HG03558 (cell line): Measurements from ENCODE around the gene TMEM170B.

Source experiments
- ATAC-seq: cut with Tn5 transposase; IDR thresholded peaks from one replicate; pipeline ENCODE4 v1.9.1; 2021; ENCODE audit warnings: moderate number of reproducible peaks; ENCODE audit not compliant: unreplicated experiment; ENCODE audit errors: extremely low read depth

Gene TMEM170B

DNA sequence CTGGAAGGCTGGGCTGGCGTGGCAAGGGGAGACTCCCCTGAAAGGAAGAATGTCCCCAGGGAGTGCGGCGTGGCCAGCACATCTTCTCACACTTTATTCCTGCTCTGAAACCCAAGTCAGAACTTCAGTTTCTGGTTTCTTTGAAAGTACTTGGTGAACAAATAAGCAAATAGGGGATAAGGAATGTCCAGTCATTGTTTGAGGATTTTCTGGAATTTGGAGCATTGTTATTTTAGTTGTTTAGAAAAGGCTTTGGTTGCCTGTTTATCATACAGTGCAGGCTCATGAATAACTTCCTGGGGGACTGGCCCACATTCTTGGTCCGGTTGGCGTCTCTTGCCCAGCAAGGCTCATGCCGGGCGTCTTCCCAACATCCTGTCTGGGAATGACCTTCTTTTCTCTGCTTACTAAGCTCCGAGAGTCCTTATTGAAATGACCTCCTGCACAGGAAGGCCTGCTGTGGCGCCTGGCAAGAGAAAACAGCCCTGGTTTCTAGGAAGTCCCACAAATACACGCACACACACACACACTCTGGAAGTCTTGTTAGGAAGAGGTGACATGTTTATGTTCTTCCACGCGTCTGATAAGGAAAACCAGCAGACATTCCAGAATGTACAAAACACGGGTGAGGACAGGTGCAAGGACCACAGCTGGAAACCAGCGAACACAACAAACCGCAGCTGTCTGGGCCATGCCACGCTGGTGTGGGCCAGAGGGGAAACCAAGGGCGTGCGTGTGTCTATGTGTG is 71.9 kb downstream of the TMEM170B start:
- ATAC-seq = no peak

DNA sequence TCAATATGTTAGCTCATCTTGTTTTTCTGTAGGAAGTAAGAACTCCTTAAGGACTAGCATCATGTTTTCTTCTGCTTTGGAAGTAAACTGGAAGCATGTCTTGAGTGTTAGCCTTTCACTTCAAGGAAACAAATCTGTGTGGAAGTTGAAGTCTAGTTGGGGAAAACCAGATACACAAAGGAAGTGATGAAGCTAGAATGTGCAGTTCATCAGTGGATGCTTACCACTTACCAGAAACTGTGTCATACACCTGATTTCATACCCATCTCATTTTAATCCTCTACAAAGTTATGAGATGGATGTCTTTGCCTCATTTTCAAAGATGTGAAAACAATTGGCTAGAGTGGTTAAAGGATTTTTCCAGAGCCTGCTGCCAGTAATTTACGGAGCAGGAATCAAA is 75.8 kb downstream of the TMEM170B start:
- no peak for ATAC-seq

DNA sequence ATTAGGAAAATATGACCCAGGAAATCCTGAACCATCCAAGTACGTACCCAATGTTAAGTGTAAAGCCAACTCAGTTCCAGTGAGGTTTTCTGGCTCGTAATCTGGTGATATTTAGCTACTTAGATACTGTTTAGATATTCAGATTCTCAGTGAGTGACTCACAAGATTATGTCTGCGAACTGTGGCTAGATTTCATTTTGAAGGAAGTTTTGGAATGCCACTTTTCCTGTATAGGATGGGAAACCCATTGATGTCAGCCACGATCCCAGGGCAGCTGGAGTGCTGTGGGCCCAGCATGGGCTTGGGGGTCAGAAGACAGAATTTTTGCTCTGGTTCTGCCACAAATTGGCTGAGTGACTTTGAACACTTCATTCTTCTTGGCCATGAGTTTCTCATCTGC is 76.3 kb downstream of the TMEM170B start:
- no peak for ATAC-seq

- no peak for ATAC-seq
Measured at GRCh38 chr6:11614534-11615213, 77.1 kb downstream of the TMEM170B start.

- ATAC-seq = no peak
Measured at GRCh38 chr6:11615214-11615602, 77.7 kb downstream of the TMEM170B start.

- no peak for ATAC-seq
Measured at GRCh38 chr6:11616200-11616611, 78.7 kb downstream of the TMEM170B start.

GRCh38 chr6:11618533-11618932 is 81.0 kb downstream of the TMEM170B start:
- ATAC-seq = no peak

DNA sequence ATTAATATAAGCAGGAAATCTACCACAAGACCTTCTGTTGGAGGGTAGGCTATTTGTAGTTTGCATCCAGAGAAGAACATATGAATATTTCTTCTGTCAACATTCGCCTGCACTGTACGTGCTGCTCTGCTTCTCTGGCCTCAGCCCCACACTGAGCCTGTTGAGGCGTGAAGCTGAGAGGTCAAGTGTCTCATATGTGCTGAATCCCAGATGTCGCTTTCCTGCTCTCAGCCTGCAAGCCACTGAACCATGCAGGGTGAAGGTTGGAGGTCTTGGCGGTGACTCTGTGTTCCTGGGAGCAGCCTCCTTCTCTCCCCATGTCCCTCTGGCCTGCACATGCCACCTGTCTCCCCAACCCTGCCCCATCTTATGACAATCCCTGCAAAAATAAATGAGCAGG is 83.6 kb downstream of the TMEM170B start:
- ATAC-seq = no peak

GRCh38 chr6:11622156-11622555 is 84.6 kb downstream of the TMEM170B start:
- no peak for ATAC-seq

DNA sequence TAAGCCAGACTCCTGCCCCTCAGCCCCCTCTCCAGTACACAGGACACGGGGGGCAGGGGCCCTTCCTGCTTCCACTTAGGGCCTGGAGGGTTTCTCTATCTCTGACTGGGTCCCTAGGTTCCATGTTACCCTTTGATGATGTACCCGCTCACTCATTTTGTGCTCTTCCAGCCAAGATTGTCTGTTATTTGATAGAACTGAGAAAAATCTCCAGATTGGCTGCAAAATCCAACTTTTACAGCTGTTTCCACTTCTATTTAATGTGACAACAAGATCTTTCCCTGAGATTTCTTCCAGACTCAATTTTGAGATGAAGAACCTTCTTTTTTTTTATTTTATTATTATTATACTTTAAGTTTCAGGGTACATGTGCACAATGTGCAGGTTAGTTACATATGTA is 85.7 kb downstream of the TMEM170B start:
- no peak for ATAC-seq

- no peak for ATAC-seq
Measured at GRCh38 chr6:11625302-11625701, 87.8 kb downstream of the TMEM170B start.

- ATAC-seq = no peak
Measured at GRCh38 chr6:11626356-11626755, 88.8 kb downstream of the TMEM170B start.

DNA sequence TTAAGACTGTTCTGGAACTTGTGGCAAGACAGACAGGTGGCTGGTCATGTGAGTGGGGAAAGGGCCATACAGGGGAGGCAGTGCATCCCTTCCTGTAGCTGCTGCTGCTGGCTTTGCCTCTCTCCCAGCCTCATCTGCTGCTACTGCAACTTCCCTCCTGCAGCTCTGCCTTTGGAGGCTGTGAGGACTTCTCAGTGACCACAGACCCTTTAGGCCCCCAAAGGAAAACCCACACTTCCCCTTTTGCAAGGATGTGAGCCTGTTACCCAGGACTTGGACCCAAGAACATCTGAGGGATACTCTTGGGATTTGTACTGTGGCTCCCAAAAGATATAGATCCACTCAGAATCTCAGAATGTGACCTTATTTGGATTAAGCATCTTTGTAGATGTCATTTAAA is 91.0 kb downstream of the TMEM170B start:
- ATAC-seq = no peak

DNA sequence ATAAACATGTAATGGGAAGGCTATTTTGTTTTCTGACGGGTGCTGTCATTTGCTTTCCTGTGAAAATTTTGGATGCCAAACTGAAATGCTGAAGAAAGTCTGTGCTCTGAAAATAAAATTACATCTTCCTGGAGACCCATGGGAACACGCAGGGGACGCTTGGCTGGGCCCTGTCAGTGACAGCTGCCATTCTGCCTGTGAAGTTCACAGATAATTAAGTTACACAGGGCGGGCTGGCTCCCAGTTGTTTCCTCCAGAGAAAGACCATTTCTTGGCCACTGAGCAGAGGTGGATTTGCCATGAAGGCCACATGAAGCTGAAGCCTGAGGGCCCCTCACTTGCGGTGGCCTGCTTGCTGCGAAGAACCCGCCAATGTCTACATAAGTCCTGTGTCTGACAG is 93.5 kb downstream of the TMEM170B start:
- ATAC-seq = no peak

- no peak for ATAC-seq
Measured at GRCh38 chr6:11631539-11631938, 94.0 kb downstream of the TMEM170B start.

- ATAC-seq = no peak
Measured at GRCh38 chr6:11632231-11632630, 94.7 kb downstream of the TMEM170B start.

DNA sequence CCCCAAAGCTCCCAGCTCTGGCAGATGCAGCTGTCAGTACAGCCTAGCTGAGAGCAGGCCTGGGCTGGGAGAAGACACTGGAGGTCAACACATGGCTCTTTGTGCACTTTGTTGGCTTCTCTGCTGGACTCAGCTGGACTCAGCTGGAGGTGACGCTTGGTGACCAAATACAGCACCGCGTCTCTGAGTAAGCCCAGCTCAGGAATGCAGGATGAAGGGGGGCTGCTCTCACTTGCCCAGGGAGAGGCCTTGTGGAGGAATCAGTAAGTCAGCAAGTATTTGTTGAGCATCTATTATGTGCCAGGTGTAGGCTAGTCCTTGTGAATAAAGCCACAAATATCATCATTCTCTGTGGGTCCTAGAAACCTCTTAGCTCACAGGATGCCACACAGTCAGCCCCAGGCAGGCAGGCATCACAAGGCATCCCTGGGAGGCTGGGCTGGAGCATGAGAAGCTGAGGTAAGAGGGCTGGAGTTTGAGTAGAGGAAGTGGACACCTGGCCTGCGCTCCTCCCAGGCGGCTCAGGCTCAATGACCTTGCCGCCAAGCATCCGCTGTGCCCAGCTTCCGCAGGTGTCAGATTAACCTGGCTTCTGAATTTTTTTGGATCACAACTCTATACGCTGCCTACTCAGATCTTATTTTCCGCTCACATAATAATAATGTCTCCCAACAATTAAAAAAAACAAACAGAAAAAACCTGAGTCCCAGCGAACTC is 95.4 kb downstream of the TMEM170B start:
- no peak for ATAC-seq
